H9 (cell line): ENCODE results near the gene IGFL4. TPM values are rescaled to one million over a fixed set of nuclear protein-coding genes. Genes with fewer than 3 reads are reported as not detected.

Experiments
- DNase-seq: peaks from one replicate; pipeline ENCODE4 v3.0.0-alpha.2; 2017
- H2AFZ ChIP-seq: one replicate; pipeline ENCODE4 v1.6.1; 2013; ENCODE audit warnings: mild to moderate bottlenecking, low read length, control low read depth, moderate library complexity
- H2AK5ac ChIP-seq: 2 replicates; pipeline ENCODE4 v1.6.1; 2013; ENCODE audit warnings: low read length, control low read depth, mixed read lengths; ENCODE audit not compliant: insufficient read length
- H2BK120ac ChIP-seq: one replicate; pipeline ENCODE4 v1.6.1; 2013; ENCODE audit warnings: low read depth, mild to moderate bottlenecking, low read length, control low read depth, inconsistent platforms; ENCODE audit not compliant: poor library complexity, severe bottlenecking
- H2BK12ac ChIP-seq: 2 replicates; pipeline ENCODE4 v1.6.1; 2013; ENCODE audit warnings: low read length, control low read depth, mixed read lengths, low read depth; ENCODE audit not compliant: insufficient read length
- H2BK15ac ChIP-seq: 2 replicates; pipeline ENCODE4 v1.6.1; 2013; ENCODE audit warnings: low read depth, low read length, control low read depth
- H2BK20ac ChIP-seq: one replicate; pipeline ENCODE4 v1.6.1; 2013; ENCODE audit warnings: low read depth, mild to moderate bottlenecking, low read length, control low read depth, inconsistent platforms; ENCODE audit not compliant: poor library complexity, severe bottlenecking
- H2BK5ac ChIP-seq: 2 replicates; pipeline ENCODE4 v1.6.1; 2013; ENCODE audit warnings: low read length, control low read depth, mixed read lengths; ENCODE audit not compliant: insufficient read length
- H3K14ac ChIP-seq: 2 replicates; pipeline ENCODE4 v1.6.1; 2013; ENCODE audit warnings: low read length, control low read depth; ENCODE audit not compliant: insufficient read depth
- H3K18ac ChIP-seq: 2 replicates; pipeline ENCODE4 v1.6.1; 2013; ENCODE audit warnings: low read depth, mild to moderate bottlenecking, mixed read lengths, low read length, control low read depth; ENCODE audit not compliant: insufficient read length
- H3K23ac ChIP-seq: 2 replicates; pipeline ENCODE4 v1.6.1; 2013; ENCODE audit warnings: low read length, control low read depth, mixed read lengths, low read depth; ENCODE audit not compliant: insufficient read length
- H3K23me2 ChIP-seq: 2 replicates; pipeline ENCODE4 v1.6.1; 2013; ENCODE audit warnings: low read depth, mild to moderate bottlenecking, mixed read lengths, low read length, control low read depth; ENCODE audit not compliant: insufficient read length, poor library complexity, severe bottlenecking
- H3K27ac ChIP-seq: 2 replicates; pipeline ENCODE4 v1.5.1; 2013; ENCODE audit warnings: low read length, control low read depth, mixed read lengths, low read depth; ENCODE audit not compliant: insufficient read length
- H3K27me3 ChIP-seq: 2 replicates; pipeline ENCODE4 v1.6.1; 2013; ENCODE audit warnings: low read length, control low read depth, inconsistent platforms; ENCODE audit not compliant: insufficient read depth
- H3K4ac ChIP-seq: 2 replicates; pipeline ENCODE4 v1.6.1; 2013; ENCODE audit warnings: low read depth, mild to moderate bottlenecking, control low read depth, inconsistent platforms, low read length, moderate library complexity
- H3K4me1 ChIP-seq: 2 replicates; pipeline ENCODE4 v1.6.1; 2013; ENCODE audit warnings: low read length, control low read depth, inconsistent platforms; ENCODE audit not compliant: insufficient read depth
- H3K4me2 ChIP-seq: 2 replicates; pipeline ENCODE4 v1.6.1; 2013; ENCODE audit warnings: low read length, control low read depth, mixed read lengths; ENCODE audit not compliant: insufficient read length, insufficient read depth
- H3K56ac ChIP-seq: 2 replicates; pipeline ENCODE4 v1.6.1; 2013; ENCODE audit warnings: low read depth, mild to moderate bottlenecking, mixed read lengths, low read length, control low read depth; ENCODE audit not compliant: insufficient read length
- H3K79me1 ChIP-seq: 2 replicates; pipeline ENCODE4 v1.6.1; 2013; ENCODE audit warnings: low read depth, mild to moderate bottlenecking, moderate library complexity, low read length, control low read depth, inconsistent platforms; ENCODE audit not compliant: insufficient read depth, poor library complexity, severe bottlenecking
- H3K79me2 ChIP-seq: 2 replicates; pipeline ENCODE4 v1.6.1; 2013; ENCODE audit warnings: low read length, control low read depth, inconsistent platforms; ENCODE audit not compliant: insufficient read depth
- H3K9ac ChIP-seq: 2 replicates; pipeline ENCODE4 v1.6.1; 2013; ENCODE audit warnings: low read length, control low read depth, mixed read lengths; ENCODE audit not compliant: insufficient read length; ENCODE audit errors: extremely low read depth
- H3K9me3 ChIP-seq: one replicate; pipeline ENCODE4 v1.6.1; 2013; ENCODE audit warnings: low read depth, low read length, inconsistent platforms; ENCODE audit not compliant: control insufficient read depth
- H3T11ph ChIP-seq: one replicate; pipeline ENCODE4 v1.6.1; 2013; ENCODE audit warnings: mild to moderate bottlenecking, low read length, control low read depth, inconsistent platforms
- H4K20me1 ChIP-seq: one replicate; pipeline ENCODE4 v1.6.1; 2013; ENCODE audit not compliant: control insufficient read depth, insufficient read length, insufficient read depth
- H4K5ac ChIP-seq: 2 replicates; pipeline ENCODE4 v1.6.1; 2013; ENCODE audit warnings: low read depth, mild to moderate bottlenecking, mixed read lengths, low read length, control low read depth; ENCODE audit not compliant: insufficient read length
- H4K8ac ChIP-seq: replicated peaks from 2 replicates; pipeline ENCODE4 v1.6.1; 2013; ENCODE audit warnings: low read length, control low read depth, mixed read lengths, low read depth; ENCODE audit not compliant: insufficient read length
- H4K91ac ChIP-seq: 2 replicates; pipeline ENCODE4 v1.6.1; 2013; ENCODE audit warnings: low read depth, mild to moderate bottlenecking, moderate library complexity, mixed read lengths, low read length, control low read depth; ENCODE audit not compliant: insufficient read length
- H3K27ac Mint-ChIP-seq, 3 experiments: 2 replicates in 2 of 3; 3 replicates in 1 of 3; pipeline ENCODE4 v1.8.0; 2020 to 2021; ENCODE audit warnings: mixed read lengths in 3 of 3, mild to moderate bottlenecking in 1 of 3, moderate library complexity in 1 of 3
- H3K27me3 Mint-ChIP-seq: 2 replicates; pipeline ENCODE4 v1.8.0; 2021; ENCODE audit warnings: low read depth, mild to moderate bottlenecking, moderate library complexity, mixed read lengths
- H3K36me3 Mint-ChIP-seq, 3 experiments: 2 replicates in 2 of 3; 3 replicates in 1 of 3; pipeline ENCODE4 v1.8.0; 2020 to 2021; ENCODE audit warnings: low read depth in 3 of 3, mixed read lengths in 3 of 3; ENCODE audit not compliant: insufficient read depth in 1 of 3
- H3K4me1 Mint-ChIP-seq, 2 experiments: 2 replicates each; pipeline ENCODE4 v1.8.0; 2020; ENCODE audit warnings: mixed read lengths in 2 of 2
- H3K4me3 Mint-ChIP-seq, 2 experiments: 2 replicates in 1 of 2; 3 replicates in 1 of 2; pipeline ENCODE4 v1.8.0; 2020 to 2021; ENCODE audit warnings: mild to moderate bottlenecking in 2 of 2, mixed read lengths in 2 of 2, moderate library complexity in 1 of 2
- H3K9me3 Mint-ChIP-seq, 2 experiments: 2 replicates in 1 of 2; 3 replicates in 1 of 2; pipeline ENCODE4 v1.8.0; 2020; ENCODE audit warnings: mild to moderate bottlenecking in 2 of 2, mixed read lengths in 2 of 2, moderate library complexity in 1 of 2
- CTCF ChIP-seq: fragments of 200-600 bp; sonication (generic); conservative IDR thresholded peaks from 3 replicates; pipeline ENCODE4 v1.8.0; 2021; ENCODE audit warnings: antibody characterized with exemption, mild to moderate bottlenecking
- WGBS: extraction: QIAGEN DNeasy Blood & Tissue Kit; methylation state at CpG from one replicate; pipeline ENCODE4 v1.1.7; 2013; ENCODE audit warnings: missing lambda C conversion rate, low lambda C conversion rate, mixed read lengths; ENCODE audit not compliant: insufficient read length; ENCODE audit errors: extremely low coverage; 5-methylcytosine and 5-hydroxymethylcytosine counted together
- total RNA-seq: library from RNA; stranded (reverse); gene quantifications from 2 replicates; pipeline ENCODE4 v1.2.1, GENCODE V29; 2021

IGFL4 gene
- total RNA-seq, 1 experiment from 2014 or later, result 0.33 TPM

GRCh38 chr19:46090444-46090843, 49.6 kb upstream of the IGFL4 start:
- Histone ChIP-seq H3K23me2 (no peaks in the 10 kb centered on the region), H2AK5ac (no peak overlapping the region), H2BK12ac (no peak overlapping the region), H3K27ac (no peak overlapping the region), H3K79me2 (no peaks in the 10 kb centered on the region), H2BK15ac (no peak overlapping the region), H2AFZ (no peak overlapping the region), H3T11ph (no peak overlapping the region), H4K20me1 (no peaks in the 10 kb centered on the region), H3K23ac (no peak overlapping the region), H3K9me3 (no peaks in the 10 kb centered on the region), H4K8ac (no peak overlapping the region), H2BK5ac (no peak overlapping the region), H3K4me1 (no peaks in the 10 kb centered on the region), H2BK20ac (no peak overlapping the region), H3K4ac (no peak overlapping the region), H3K14ac (no peak overlapping the region), H3K4me2 (no peak overlapping the region), H3K79me1 (no peaks in the 10 kb centered on the region), H3K56ac (no peak overlapping the region), H4K91ac (no peak overlapping the region), H4K5ac (no peak overlapping the region), H3K9ac (no peak overlapping the region), H3K27me3 (no peaks in the 10 kb centered on the region), H3K18ac (no peak overlapping the region), H2BK120ac (no peak overlapping the region)
- Mint-ChIP-seq H3K4me3 (no peak overlapping the region), H3K4me1 (no peaks in the 10 kb centered on the region), H3K27me3 (peaks cover 9% of the 10 kb centered on the region), H3K36me3 (no peaks in the 10 kb centered on the region; a peak in 4 of 7 replicates), H3K27ac (no peak overlapping the region), H3K9me3 (peaks cover 7 to 16% of the 10 kb centered on the region in 2 experiments; a peak in 3 of 5 replicates)
- DNase-seq, result no peak
- no CpG with 5 or more reads among the region's 5 CpGs for WGBS
- TF ChIP-seq CTCF, result no peak
